Measurements from ENCODE around the gene PDHX.

PDHX gene

DNA sequence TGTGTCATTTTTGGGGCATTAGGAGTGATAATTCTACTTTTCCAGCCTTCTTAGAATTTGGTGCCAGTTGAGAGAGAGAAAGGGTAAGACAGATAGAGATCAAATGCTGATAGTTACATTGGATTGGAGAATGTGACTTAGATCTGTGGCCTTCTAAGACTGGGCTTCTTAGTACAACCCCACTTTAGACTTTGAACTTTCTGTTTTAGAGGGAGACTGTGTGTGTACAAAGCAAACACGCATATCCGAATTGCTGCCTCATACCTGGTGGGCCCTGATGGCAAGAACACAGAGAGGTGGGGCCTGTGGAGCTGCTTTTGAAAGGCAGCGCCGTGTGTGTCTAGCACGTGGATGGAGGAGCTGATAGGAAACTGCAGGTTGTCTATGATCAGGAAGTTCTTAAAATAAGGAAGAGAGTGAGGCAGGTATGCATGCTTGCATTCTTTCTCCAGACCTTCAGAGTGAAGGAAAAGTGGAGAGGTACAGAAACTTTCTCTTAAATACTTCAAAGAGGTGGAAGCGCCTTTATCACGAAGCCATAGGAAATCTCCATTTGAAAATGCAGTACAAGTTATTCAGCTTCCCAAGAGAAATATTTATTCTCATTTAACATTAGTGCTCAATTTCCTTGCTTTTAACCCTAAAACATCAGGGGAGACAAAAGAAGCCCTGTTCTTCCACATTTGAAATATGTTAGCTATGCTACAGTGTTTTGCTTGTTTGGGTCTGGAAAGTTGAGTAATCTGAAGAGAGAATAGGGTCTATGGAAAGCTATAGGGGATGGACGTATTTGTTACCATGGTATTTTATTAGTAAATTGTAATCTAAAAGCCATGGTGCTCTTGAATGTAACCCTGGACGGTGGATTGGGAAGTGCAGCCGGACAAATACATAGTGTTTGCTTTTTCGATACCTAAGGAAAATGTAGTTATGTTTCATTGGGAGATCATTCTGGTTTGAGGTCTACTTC is 13.7 kb downstream of the PDHX start:
- Histone ChIP-seq H3K4me1 (ENCODE audit: control insufficient read depth in 1 of 2, insufficient read depth in 2 of 2, low read length in 2 of 2) (peaks cover 10 to 28% of the 10 kb centered on the region in 2 donors), H3K9me3 (ENCODE audit: control insufficient read depth in 1 of 2, low read length in 2 of 2) (no peaks in the 10 kb centered on the region), H3K36me3 (ENCODE audit: control insufficient read depth in 1 of 2, insufficient read depth in 2 of 2, low read length in 2 of 2) (peaks cover 0 to 10% of the 10 kb centered on the region in 2 donors), H3K27me3 (ENCODE audit: low read depth, low read length) (no peaks in the 10 kb centered on the region), H3K4me3 (ENCODE audit: low read depth in 1 of 2, low read length in 2 of 2) (no peak overlapping the region), H3K27ac (ENCODE audit: low read length) (no peak overlapping the region)

DNA sequence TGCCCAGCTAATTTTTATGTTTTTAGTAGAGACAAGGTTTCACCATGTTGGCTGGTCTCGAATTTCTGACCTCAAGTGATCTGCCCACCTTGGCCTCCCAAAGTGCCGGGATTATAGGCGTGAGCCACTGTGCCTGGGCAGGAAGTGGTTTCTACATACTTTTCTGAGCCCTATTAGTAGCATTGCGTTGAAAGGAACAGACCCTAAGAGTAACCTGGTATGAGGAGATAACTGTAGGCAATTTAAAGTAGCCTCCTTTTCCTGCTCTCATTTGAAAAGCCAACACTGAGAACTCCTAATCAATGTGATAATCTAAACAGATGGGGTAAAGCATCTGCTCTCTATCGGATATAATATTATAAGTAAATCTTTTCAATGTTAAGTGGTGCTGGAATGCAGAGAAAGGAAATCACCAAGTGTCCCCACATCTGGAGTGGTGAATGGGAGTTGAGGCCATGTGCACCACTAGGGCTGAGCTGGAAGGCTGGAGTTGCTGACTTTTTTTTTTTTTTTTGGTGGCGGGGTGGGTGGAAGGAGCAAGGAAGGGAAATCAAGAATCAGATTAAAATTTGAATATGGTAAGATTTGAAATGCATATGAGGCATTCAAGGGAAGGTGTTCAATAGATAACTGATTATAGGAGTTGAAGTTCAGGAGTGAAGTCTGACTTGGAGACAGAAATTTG is 20.7 kb downstream of the PDHX start:
- Histone ChIP-seq H3K36me3 (ENCODE audit: control insufficient read depth in 1 of 2, insufficient read depth in 2 of 2, low read length in 2 of 2) (peaks cover 0 to 10% of the 10 kb centered on the region in 2 donors), H3K27me3 (ENCODE audit: low read depth, low read length) (no peaks in the 10 kb centered on the region), H3K4me3 (ENCODE audit: low read depth in 1 of 2, low read length in 2 of 2) (no peak overlapping the region), H3K9me3 (ENCODE audit: control insufficient read depth in 1 of 2, low read length in 2 of 2) (no peaks in the 10 kb centered on the region), H3K27ac (ENCODE audit: low read length) (no peak overlapping the region), H3K4me1 (ENCODE audit: control insufficient read depth in 1 of 2, insufficient read depth in 2 of 2, low read length in 2 of 2) (peaks cover 0 to 10% of the 10 kb centered on the region in 2 donors)

- no peaks in the 10 kb centered on the region for H3K9me3 ChIP-seq (ENCODE audit: control insufficient read depth in 1 of 2, low read length in 2 of 2)
- no peak overlapping the region for H3K4me3 ChIP-seq (ENCODE audit: low read depth in 1 of 2, low read length in 2 of 2)
- no peaks in the 10 kb centered on the region for H3K27me3 ChIP-seq (ENCODE audit: low read depth, low read length)
- H3K36me3 ChIP-seq (ENCODE audit: control insufficient read depth in 1 of 2, insufficient read depth in 2 of 2, low read length in 2 of 2), result peaks cover 0 to 5% of the 10 kb centered on the region in 2 donors
- H3K4me1 ChIP-seq (ENCODE audit: control insufficient read depth in 1 of 2, insufficient read depth in 2 of 2, low read length in 2 of 2), result peaks cover 0 to 10% of the 10 kb centered on the region in 2 donors
- H3K27ac ChIP-seq (ENCODE audit: low read length), result no peak overlapping the region
These were observed 22.2 kb downstream of the PDHX start for GRCh38 chr11:34938611-34939010.

GRCh38 chr11:34940026-34940677 is 23.7 kb downstream of the PDHX start:
- H3K27me3 ChIP-seq (ENCODE audit: low read depth, low read length), result no peaks in the 10 kb centered on the region
- H3K36me3 ChIP-seq (ENCODE audit: control insufficient read depth in 1 of 2, insufficient read depth in 2 of 2, low read length in 2 of 2), result no peaks in the 10 kb centered on the region
- H3K4me1 ChIP-seq (ENCODE audit: control insufficient read depth in 1 of 2, insufficient read depth in 2 of 2, low read length in 2 of 2), result peaks cover 0 to 10% of the 10 kb centered on the region in 2 donors

GRCh38 chr11:34941688-34942087 is 25.3 kb downstream of the PDHX start:
- Histone ChIP-seq H3K27ac (ENCODE audit: low read length) (no peak overlapping the region), H3K4me1 (ENCODE audit: control insufficient read depth in 1 of 2, insufficient read depth in 2 of 2, low read length in 2 of 2) (peaks cover 0 to 10% of the 10 kb centered on the region in 2 donors), H3K4me3 (ENCODE audit: low read depth in 1 of 2, low read length in 2 of 2) (no peak overlapping the region), H3K27me3 (ENCODE audit: low read depth, low read length) (no peaks in the 10 kb centered on the region), H3K36me3 (ENCODE audit: control insufficient read depth in 1 of 2, insufficient read depth in 2 of 2, low read length in 2 of 2) (no peaks in the 10 kb centered on the region), H3K9me3 (ENCODE audit: control insufficient read depth in 1 of 2, low read length in 2 of 2) (no peaks in the 10 kb centered on the region)

More at GRCh38 chr11:34940026-34940677, 23.7 kb downstream of the PDHX start:
- H3K27ac ChIP-seq (ENCODE audit: low read length), result no peak overlapping the region
- H3K4me3 ChIP-seq (ENCODE audit: low read depth in 1 of 2, low read length in 2 of 2), result no peak overlapping the region
- no peaks in the 10 kb centered on the region for H3K9me3 ChIP-seq (ENCODE audit: control insufficient read depth in 1 of 2, low read length in 2 of 2)

- H3K9me3 ChIP-seq (ENCODE audit: control insufficient read depth in 1 of 2, low read length in 2 of 2), result no peaks in the 10 kb centered on the region
- peaks cover 0 to 11% of the 10 kb centered on the region in 2 donors for H3K4me1 ChIP-seq (ENCODE audit: control insufficient read depth in 1 of 2, insufficient read depth in 2 of 2, low read length in 2 of 2)
- no peak overlapping the region for H3K27ac ChIP-seq (ENCODE audit: low read length)
- H3K27me3 ChIP-seq (ENCODE audit: low read depth, low read length), result no peaks in the 10 kb centered on the region
- H3K36me3 ChIP-seq (ENCODE audit: control insufficient read depth in 1 of 2, insufficient read depth in 2 of 2, low read length in 2 of 2), result no peaks in the 10 kb centered on the region
- no peak overlapping the region for H3K4me3 ChIP-seq (ENCODE audit: low read depth in 1 of 2, low read length in 2 of 2)
These were observed 28.3 kb downstream of the PDHX start for GRCh38 chr11:34944692-34945091.

DNA sequence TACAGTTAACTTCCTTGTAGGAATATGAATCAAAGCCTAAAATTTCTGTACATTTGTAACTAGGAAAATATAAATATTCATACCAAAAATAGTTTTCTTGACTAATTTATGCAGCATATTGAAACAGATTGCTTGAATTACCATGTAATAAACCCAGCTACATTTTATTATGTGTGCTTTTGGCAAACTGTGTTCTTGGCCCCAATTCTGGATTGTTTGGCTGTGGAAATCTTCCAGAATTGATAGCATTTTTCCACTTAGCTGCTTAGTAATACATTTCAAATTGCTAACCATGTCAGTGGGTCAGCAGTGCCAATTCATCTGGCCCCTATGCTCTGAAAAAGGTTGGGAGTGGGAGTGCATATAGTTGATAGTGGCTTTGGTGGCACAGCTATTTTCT is 32.3 kb downstream of the PDHX start:
- Histone ChIP-seq H3K4me1 (ENCODE audit: control insufficient read depth in 1 of 2, insufficient read depth in 2 of 2, low read length in 2 of 2) (peaks cover 0 to 6% of the 10 kb centered on the region in 2 donors), H3K27me3 (ENCODE audit: low read depth, low read length) (no peaks in the 10 kb centered on the region), H3K9me3 (ENCODE audit: control insufficient read depth in 1 of 2, low read length in 2 of 2) (no peaks in the 10 kb centered on the region), H3K4me3 (ENCODE audit: low read depth in 1 of 2, low read length in 2 of 2) (no peak overlapping the region), H3K27ac (ENCODE audit: low read length) (no peak overlapping the region), H3K36me3 (ENCODE audit: control insufficient read depth in 1 of 2, insufficient read depth in 2 of 2, low read length in 2 of 2) (no peaks in the 10 kb centered on the region)

DNA sequence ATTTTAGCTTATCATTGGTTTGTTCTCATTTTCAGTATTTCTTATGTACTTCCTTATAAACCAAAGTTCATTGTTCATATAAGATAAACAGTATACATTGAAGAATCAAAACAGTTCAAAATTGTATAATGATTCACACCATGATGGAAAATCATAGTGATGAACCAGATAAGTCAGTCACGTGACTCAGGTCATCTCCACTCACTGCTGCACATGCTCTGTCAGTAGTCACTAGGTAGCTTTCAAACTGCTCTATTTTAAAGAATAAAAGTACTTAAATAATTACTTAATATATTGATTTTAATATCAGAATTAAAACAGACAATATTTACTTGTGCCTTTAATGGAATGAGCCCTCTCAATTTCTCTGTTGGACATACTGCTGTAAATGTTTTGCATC is 37.5 kb downstream of the PDHX start:
- peaks cover 0 to under 1% of the 10 kb centered on the region in 2 donors for H3K4me1 ChIP-seq (ENCODE audit: control insufficient read depth in 1 of 2, insufficient read depth in 2 of 2, low read length in 2 of 2)
- no peaks in the 10 kb centered on the region for H3K27me3 ChIP-seq (ENCODE audit: low read depth, low read length)
- H3K9me3 ChIP-seq (ENCODE audit: control insufficient read depth in 1 of 2, low read length in 2 of 2), result no peaks in the 10 kb centered on the region
- no peak overlapping the region for H3K4me3 ChIP-seq (ENCODE audit: low read depth in 1 of 2, low read length in 2 of 2)
- H3K27ac ChIP-seq (ENCODE audit: low read length), result no peak overlapping the region
- H3K36me3 ChIP-seq (ENCODE audit: control insufficient read depth in 1 of 2, insufficient read depth in 2 of 2, low read length in 2 of 2), result no peaks in the 10 kb centered on the region

- no peak overlapping the region for H3K27ac ChIP-seq (ENCODE audit: low read length)
- no peaks in the 10 kb centered on the region for H3K27me3 ChIP-seq (ENCODE audit: low read depth, low read length)
- H3K4me1 ChIP-seq (ENCODE audit: control insufficient read depth in 1 of 2, insufficient read depth in 2 of 2, low read length in 2 of 2), result peaks cover 0 to 3% of the 10 kb centered on the region in 2 donors
- H3K4me3 ChIP-seq (ENCODE audit: low read depth in 1 of 2, low read length in 2 of 2), result no peak overlapping the region
- H3K36me3 ChIP-seq (ENCODE audit: control insufficient read depth in 1 of 2, insufficient read depth in 2 of 2, low read length in 2 of 2), result no peaks in the 10 kb centered on the region
- no peaks in the 10 kb centered on the region for H3K9me3 ChIP-seq (ENCODE audit: control insufficient read depth in 1 of 2, low read length in 2 of 2)
These were observed 40.8 kb downstream of the PDHX start for GRCh38 chr11:34957206-34957605.

DNA sequence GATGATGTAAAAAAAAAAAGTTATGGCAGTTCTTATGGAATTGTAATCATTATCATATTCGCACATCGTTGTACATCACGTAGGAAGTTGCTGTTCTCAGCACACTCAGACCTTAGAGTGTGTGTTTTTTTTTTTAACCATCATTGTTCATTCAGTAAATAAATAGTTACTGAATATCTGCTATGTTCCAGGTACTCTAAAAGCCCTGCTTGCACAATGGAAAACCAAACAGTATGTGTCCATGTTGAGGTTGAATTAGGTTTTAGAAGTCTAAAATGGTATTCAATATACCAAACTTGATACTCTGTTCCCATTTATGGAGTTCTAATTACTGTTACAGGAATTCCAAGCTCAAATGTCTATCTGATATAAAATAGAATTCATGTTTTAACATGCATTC is 41.2 kb downstream of the PDHX start:
- Histone ChIP-seq H3K4me3 (ENCODE audit: low read depth in 1 of 2, low read length in 2 of 2) (no peak overlapping the region), H3K4me1 (ENCODE audit: control insufficient read depth in 1 of 2, insufficient read depth in 2 of 2, low read length in 2 of 2) (peaks cover 0 to 3% of the 10 kb centered on the region in 2 donors), H3K36me3 (ENCODE audit: control insufficient read depth in 1 of 2, insufficient read depth in 2 of 2, low read length in 2 of 2) (no peaks in the 10 kb centered on the region), H3K27me3 (ENCODE audit: low read depth, low read length) (no peaks in the 10 kb centered on the region), H3K27ac (ENCODE audit: low read length) (no peak overlapping the region), H3K9me3 (ENCODE audit: control insufficient read depth in 1 of 2, low read length in 2 of 2) (no peaks in the 10 kb centered on the region)

GRCh38 chr11:34959770-34960169 is 43.4 kb downstream of the PDHX start:
- H3K9me3 ChIP-seq (ENCODE audit: control insufficient read depth in 1 of 2, low read length in 2 of 2), result no peaks in the 10 kb centered on the region
- H3K27ac ChIP-seq (ENCODE audit: low read length), result no peak overlapping the region
- H3K36me3 ChIP-seq (ENCODE audit: control insufficient read depth in 1 of 2, insufficient read depth in 2 of 2, low read length in 2 of 2), result no peaks in the 10 kb centered on the region
- no peaks in the 10 kb centered on the region for H3K27me3 ChIP-seq (ENCODE audit: low read depth, low read length)
- peaks cover 0 to 3% of the 10 kb centered on the region in 2 donors for H3K4me1 ChIP-seq (ENCODE audit: control insufficient read depth in 1 of 2, insufficient read depth in 2 of 2, low read length in 2 of 2)
- H3K4me3 ChIP-seq (ENCODE audit: low read depth in 1 of 2, low read length in 2 of 2), result no peak overlapping the region
